Neural progenitor cell (in vitro differentiated cells): ENCODE measurements around the gene IMPACT. TPM values are rescaled to one million over a fixed set of nuclear protein-coding genes. Genes with fewer than 3 reads are reported as not detected.

Experiments used
- DNase-seq: peaks from one replicate; pipeline ENCODE4 v3.0.0-alpha.2; 2016; ENCODE audit warnings: low spot score
- H2AFZ ChIP-seq: fragments of 200-600 bp; sonication (generic); replicated peaks from 2 replicates; pipeline ENCODE4 v1.6.1; 2016; ENCODE audit warnings: antibody characterized with exemption
- H3F3A ChIP-seq: fragments of 200-600 bp; sonication (generic); 2 replicates; pipeline ENCODE4 v1.6.1; 2016; ENCODE audit warnings: antibody characterized with exemption, low read depth
- H3K27ac ChIP-seq: fragments of 200-600 bp; sonication (generic); 2 replicates; pipeline ENCODE4 v1.5.1; 2016; ENCODE audit warnings: mild to moderate bottlenecking
- H3K27me3 ChIP-seq: fragments of 200-600 bp; sonication (generic); 2 replicates; pipeline ENCODE4 v1.6.1; 2016; ENCODE audit warnings: mild to moderate bottlenecking, moderate library complexity
- H3K36me3 ChIP-seq: fragments of 200-600 bp; sonication (generic); 2 replicates; pipeline ENCODE4 v1.5.1; 2016
- H3K4me1 ChIP-seq: fragments of 200-600 bp; sonication (generic); 2 replicates; pipeline ENCODE4 v1.6.1; 2016; ENCODE audit warnings: mixed run types
- H3K4me2 ChIP-seq: fragments of 200-600 bp; sonication (generic); 2 replicates; pipeline ENCODE4 v1.6.1; 2016
- H3K4me3 ChIP-seq: fragments of 200-600 bp; sonication (generic); 2 replicates; pipeline ENCODE4 v1.5.1; 2016
- H3K79me2 ChIP-seq: fragments of 200-600 bp; sonication (generic); 2 replicates; pipeline ENCODE4 v1.6.1; 2016; ENCODE audit warnings: low read depth
- H3K9ac ChIP-seq: fragments of 200-600 bp; sonication (generic); 2 replicates; pipeline ENCODE4 v1.6.1; 2016
- H3K9me3 ChIP-seq: fragments of 200-600 bp; sonication (generic); 2 replicates; pipeline ENCODE4 v1.5.1; 2016; ENCODE audit warnings: low read depth
- H4K20me1 ChIP-seq: fragments of 200-600 bp; sonication (generic); 2 replicates; pipeline ENCODE4 v1.6.1; 2016; ENCODE audit warnings: low read depth
- H3K27ac Mint-ChIP-seq: 3 replicates; pipeline ENCODE4 v1.8.0; 2021; ENCODE audit warnings: mixed read lengths
- H3K27me3 Mint-ChIP-seq: 2 replicates; pipeline ENCODE4 v1.8.0; 2022; ENCODE audit warnings: low read depth, mild to moderate bottlenecking, inconsistent platforms, moderate library complexity, mixed read lengths; ENCODE audit not compliant: insufficient read depth
- H3K36me3 Mint-ChIP-seq: 3 replicates; pipeline ENCODE4 v1.8.0; 2021; ENCODE audit warnings: mixed read lengths
- H3K4me1 Mint-ChIP-seq: 3 replicates; pipeline ENCODE4 v1.8.0; 2021; ENCODE audit warnings: mixed read lengths
- H3K4me3 Mint-ChIP-seq: 3 replicates; pipeline ENCODE4 v1.8.0; 2021; ENCODE audit warnings: mild to moderate bottlenecking, moderate library complexity, mixed read lengths
- H3K9me3 Mint-ChIP-seq: 3 replicates; pipeline ENCODE4 v1.8.0; 2020; ENCODE audit warnings: mixed read lengths
- CTCF ChIP-seq: fragments of 200-600 bp; sonication (generic); IDR thresholded peaks from 2 replicates; pipeline ENCODE4 v1.5.1; 2017; ENCODE audit warnings: antibody characterized with exemption, mild to moderate bottlenecking
- EZH2 ChIP-seq: fragments of 200-600 bp; sonication (generic); IDR thresholded peaks from 2 replicates; pipeline ENCODE4 v1.6.1; 2017; ENCODE audit warnings: antibody characterized with exemption, mild to moderate bottlenecking, moderate library complexity
- EZH2phosphoT487 ChIP-seq: fragments of 200-600 bp; sonication (generic); IDR thresholded peaks from 2 replicates; pipeline ENCODE4 v1.6.1; 2017; ENCODE audit warnings: antibody characterized with exemption
- total RNA-seq: library from RNA; depleted of rRNA; stranded (reverse); fragments of >200 nt; gene quantifications from 2 replicates; pipeline ENCODE4 v1.2.3, GENCODE V29; 2015; ENCODE audit warnings: low replicate concordance

The IMPACT gene
- total RNA-seq, 1 donor from 2014 or later = 66.5 TPM

- no peak for DNase-seq
- Histone ChIP-seq H2AFZ (no peak overlapping the region), H3K9ac (no peak overlapping the region), H4K20me1 (no peaks in the 10 kb centered on the region), H3K27me3 (no peaks in the 10 kb centered on the region), H3K36me3 (no peaks in the 10 kb centered on the region), H3K4me2 (no peak overlapping the region), H3K4me1 (no peaks in the 10 kb centered on the region), H3K4me3 (no peak overlapping the region), H3F3A (no peaks in the 10 kb centered on the region), H3K9me3 (no peaks in the 10 kb centered on the region), H3K27ac (no peak overlapping the region), H3K79me2 (no peaks in the 10 kb centered on the region)
- Mint-ChIP-seq H3K27me3 (no peaks in the 10 kb centered on the region), H3K27ac (no peak overlapping the region), H3K9me3 (no peaks in the 10 kb centered on the region), H3K36me3 (no peaks in the 10 kb centered on the region), H3K4me3 (peak overlapping the region; percentile 59), H3K4me1 (peaks cover 9% of the 10 kb centered on the region)
- TF ChIP-seq EZH2phosphoT487 (no peak), EZH2 (no peak), CTCF (no peak)
These were observed 56.4 kb downstream of the IMPACT start for GRCh38 chr18:24482821-24483220.

GRCh38 chr18:24485681-24486080, 59.2 kb downstream of the IMPACT start:
- no peaks in the 10 kb centered on the region for H3K9me3 ChIP-seq
- H3K4me1 ChIP-seq = no peaks in the 10 kb centered on the region
- H3K9me3 Mint-ChIP-seq = no peaks in the 10 kb centered on the region
- no peak overlapping the region for H3K9ac ChIP-seq
- H3K4me1 Mint-ChIP-seq = peaks cover 19% of the 10 kb centered on the region
- no peak for DNase-seq
- H3K27me3 ChIP-seq = no peaks in the 10 kb centered on the region
- H3K4me3 ChIP-seq = no peak overlapping the region
- peaks cover 2% of the 10 kb centered on the region for H3K27me3 Mint-ChIP-seq
- H3K27ac ChIP-seq = no peak overlapping the region
- H3K79me2 ChIP-seq = no peaks in the 10 kb centered on the region
- H3K4me3 Mint-ChIP-seq = no peak overlapping the region
- no peak overlapping the region for H3K4me2 ChIP-seq
- TF ChIP-seq EZH2phosphoT487 (no peak), EZH2 (no peak), CTCF (no peak)
- H3F3A ChIP-seq = peaks cover 5% of the 10 kb centered on the region
- no peaks in the 10 kb centered on the region for H3K36me3 ChIP-seq
- no peaks in the 10 kb centered on the region for H4K20me1 ChIP-seq
- H3K36me3 Mint-ChIP-seq = no peaks in the 10 kb centered on the region
- H2AFZ ChIP-seq = no peak overlapping the region
- H3K27ac Mint-ChIP-seq = no peak overlapping the region

GRCh38 chr18:24486684-24487083, 60.2 kb downstream of the IMPACT start:
- Mint-ChIP-seq H3K4me3 (no peak overlapping the region), H3K27ac (peak overlapping the region; percentile 57), H3K9me3 (no peaks in the 10 kb centered on the region)

More at GRCh38 chr18:24486684-24487083, 60.2 kb downstream of the IMPACT start:
- no peak overlapping the region for H3K4me2 ChIP-seq
- H3K4me1 Mint-ChIP-seq = peaks cover 21% of the 10 kb centered on the region
- H3K27me3 Mint-ChIP-seq = peaks cover 2% of the 10 kb centered on the region
- no peaks in the 10 kb centered on the region for H3K79me2 ChIP-seq
- H3K4me3 ChIP-seq = no peak overlapping the region
- no peaks in the 10 kb centered on the region for H3K27me3 ChIP-seq
- H3K9ac ChIP-seq = no peak overlapping the region
- H3K36me3 ChIP-seq = no peaks in the 10 kb centered on the region
- no peaks in the 10 kb centered on the region for H4K20me1 ChIP-seq
- no peaks in the 10 kb centered on the region for H3K4me1 ChIP-seq
- TF ChIP-seq CTCF = no peak
- TF ChIP-seq EZH2phosphoT487 = no peak
- TF ChIP-seq EZH2 = no peak
- peaks cover 8% of the 10 kb centered on the region for H3F3A ChIP-seq
- no peaks in the 10 kb centered on the region for H3K9me3 ChIP-seq
- H3K36me3 Mint-ChIP-seq = no peaks in the 10 kb centered on the region
- no peak overlapping the region for H3K27ac ChIP-seq
- H2AFZ ChIP-seq = peak overlapping the region; percentile 30
- no peak for DNase-seq
